ENCODE data around the gene PSIP1. TPM values are rescaled to one million over a fixed set of nuclear protein-coding genes. Genes with fewer than 3 reads are reported as not detected.

The PSIP1 gene
- total RNA-seq, 2 donors from 2014 or later: 23.6 to 29.1 TPM

- DNase-seq: peak; percentile 54
- intact Hi-C loops (cut with DNase I): loop anchor here in 1 of 2 donors (2.0 to 10.0 kb wide), 2 partner anchors 43 to 95 kb away; partner anchors contain the start of gene CCDC171
Measured at GRCh38 chr9:15509931-15510788, 610 bp downstream of the PSIP1 start.

DNA sequence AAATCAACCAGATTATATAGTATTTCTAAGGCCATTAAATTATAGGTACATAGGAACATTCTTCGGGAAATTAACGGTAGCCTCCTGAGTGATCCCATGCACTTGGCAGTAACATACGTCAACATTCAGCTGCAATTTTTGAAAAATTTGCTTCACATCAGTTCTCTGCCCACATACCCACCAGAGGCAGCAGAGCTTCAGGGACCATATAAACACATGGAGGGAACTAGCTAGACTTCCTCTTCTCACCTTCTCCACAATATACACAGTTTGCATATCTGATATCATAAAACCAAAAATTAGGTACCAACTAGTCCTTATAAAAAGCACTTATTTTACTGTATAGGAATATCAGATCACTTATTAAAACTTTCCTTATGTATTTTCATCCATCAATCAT is 4.8 kb downstream of the PSIP1 start:
- intact Hi-C loops (cut with DNase I): loop anchor here in 1 of 2 donors (10.0 kb wide), 1 partner anchor 99 kb away; no protein-coding TSS in a partner anchor
- DNase-seq: no peak
- no peak for ATAC-seq

More at GRCh38 chr9:15509931-15510788, 610 bp downstream of the PSIP1 start:
- peak; percentile 79 to 85 for ATAC-seq

- intact Hi-C loops (cut with DNase I): loop anchor here in 1 of 2 donors (10.0 kb wide), 1 partner anchor 103 kb away; no protein-coding TSS in a partner anchor
- ATAC-seq (no peak), DNase-seq (no peak)
Measured at GRCh38 chr9:15501803-15502202, 9.0 kb downstream of the PSIP1 start.

GRCh38 chr9:15501179-15501578 is 9.6 kb downstream of the PSIP1 start:
- intact Hi-C loops (cut with DNase I): loop anchor here in 1 of 2 donors (10.0 kb wide), 1 partner anchor 104 kb away; no protein-coding TSS in a partner anchor
- DNase-seq (no peak), ATAC-seq (no peak)

DNA sequence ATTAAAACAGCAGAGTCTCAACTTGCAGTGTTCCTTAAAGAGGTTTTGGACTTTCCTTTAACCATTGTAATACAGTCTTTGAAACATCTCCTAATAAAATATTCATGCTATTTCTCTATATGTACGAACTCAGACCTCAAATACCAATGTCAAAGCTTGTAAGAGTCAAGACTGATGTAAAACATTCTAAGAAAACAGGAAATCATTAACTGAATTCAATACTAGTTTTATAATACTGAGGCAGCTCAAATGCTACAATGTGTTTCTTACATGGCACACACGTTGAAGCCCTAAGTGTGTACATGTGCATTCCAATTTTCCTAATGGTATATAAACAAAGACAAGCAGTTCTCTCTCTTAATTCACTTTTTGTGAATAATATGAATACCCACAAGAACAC is 11.6 kb downstream of the PSIP1 start:
- intact Hi-C loops (cut with DNase I): no loop called here
- no peak for DNase-seq
- no peak for ATAC-seq

DNA sequence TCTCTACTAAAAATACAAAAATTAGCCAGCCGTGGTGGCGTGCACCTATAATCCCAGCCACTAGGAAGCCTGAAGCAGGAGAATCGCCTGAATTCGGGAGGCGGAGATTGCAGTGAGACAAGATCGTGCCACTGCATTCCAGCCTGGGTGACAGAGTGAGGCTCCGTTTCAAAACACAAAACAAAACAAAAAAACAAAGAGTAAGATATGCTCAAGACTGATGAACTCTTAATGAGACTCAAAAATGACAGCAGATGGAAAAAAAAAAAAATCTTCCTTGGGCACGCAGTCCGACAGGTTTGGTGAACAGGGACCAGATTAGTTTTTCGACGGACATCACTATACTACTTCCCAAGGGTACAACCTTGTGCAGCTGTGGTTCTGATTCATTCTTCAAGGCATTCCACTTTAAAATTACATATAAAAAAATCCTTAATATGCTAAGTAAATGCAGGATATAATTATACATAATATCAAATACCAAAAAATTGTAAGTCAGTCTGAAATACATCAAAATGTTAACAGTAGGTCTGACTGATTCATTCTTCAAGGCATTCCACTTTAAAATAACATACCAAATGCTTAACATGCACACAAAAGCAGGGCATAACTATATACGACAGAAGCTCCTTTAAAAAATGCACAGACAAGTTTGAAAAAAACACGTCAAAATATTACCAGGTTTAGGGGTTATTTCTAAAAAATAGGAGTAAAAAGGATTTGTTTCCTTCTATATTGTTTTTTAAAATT is 12.3 kb downstream of the PSIP1 start:
- ATAC-seq (no peak), DNase-seq (no peak)
- intact Hi-C loops (cut with DNase I): no loop called here

DNA sequence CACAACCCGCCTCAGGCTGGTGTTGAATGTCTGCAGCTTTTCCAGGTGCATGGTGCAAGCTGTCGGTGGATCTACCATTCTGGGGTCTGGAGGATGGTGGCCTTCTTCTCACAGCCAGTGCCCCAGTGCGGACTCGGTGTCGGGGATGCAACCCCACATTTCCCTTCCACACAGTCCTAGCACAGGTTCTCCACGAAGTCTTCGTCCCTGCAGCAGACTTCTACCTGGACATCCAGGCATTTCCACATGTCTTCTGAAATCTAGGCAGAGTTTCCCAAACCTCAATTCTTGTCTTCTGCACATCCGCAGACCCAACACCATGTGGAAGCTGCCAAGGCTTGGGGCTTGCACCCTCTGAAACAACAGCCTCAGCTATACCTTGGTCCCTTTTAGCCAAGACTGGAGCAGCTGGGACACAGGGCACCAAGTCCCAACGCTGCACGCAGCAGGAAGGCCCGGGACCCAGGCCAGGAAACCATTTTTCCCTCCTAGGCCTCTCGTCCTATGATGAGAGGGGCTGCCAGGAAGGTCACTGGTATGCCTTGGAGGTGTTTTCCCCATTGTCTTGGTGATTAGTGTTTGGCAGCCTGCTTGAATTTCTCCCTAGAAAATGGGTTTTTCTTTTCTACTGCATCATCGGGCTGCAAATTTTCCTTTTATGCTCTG is 18.2 kb downstream of the PSIP1 start:
- DNase-seq: no peak
- ATAC-seq: no peak
- intact Hi-C loops (cut with DNase I): no loop called here

- intact Hi-C loops (cut with DNase I): no loop called here
- ATAC-seq (no peak), DNase-seq (no peak)
Measured at GRCh38 chr9:15491950-15492349, 18.8 kb downstream of the PSIP1 start.

GRCh38 chr9:15485836-15486666 is 24.7 kb downstream of the PSIP1 start:
- intact Hi-C loops (cut with DNase I): no loop called here
- ATAC-seq: no peak
- DNase-seq: no peak

DNA sequence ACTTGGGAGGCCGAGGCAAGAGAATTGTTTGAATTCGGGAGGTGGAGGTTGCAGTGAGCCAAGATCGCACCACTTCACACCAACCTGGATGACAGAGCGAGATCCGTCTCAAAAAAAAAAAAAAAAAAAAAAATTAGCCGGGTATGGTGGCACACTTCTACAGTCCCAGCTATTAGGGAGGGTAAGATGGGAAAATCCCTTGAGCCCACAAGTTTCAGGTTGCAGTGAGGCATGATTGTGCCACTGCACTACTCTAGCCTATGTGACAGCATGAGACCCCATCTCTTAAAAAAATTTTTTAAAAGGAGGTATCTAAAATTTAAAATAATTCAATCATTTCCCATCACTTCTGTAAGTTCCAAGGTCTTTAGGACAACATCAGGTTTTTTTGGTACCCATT is 26.0 kb downstream of the PSIP1 start:
- intact Hi-C loops (cut with DNase I): no loop called here
- DNase-seq (no peak), ATAC-seq (no peak)

GRCh38 chr9:15482146-15482545 is 28.6 kb downstream of the PSIP1 start:
- intact Hi-C loops (cut with DNase I): no loop called here
- DNase-seq (no peak), ATAC-seq (no peak)

GRCh38 chr9:15480028-15480427 is 30.7 kb downstream of the PSIP1 start:
- ATAC-seq: no peak
- intact Hi-C loops (cut with DNase I): no loop called here
- no peak for DNase-seq

DNA sequence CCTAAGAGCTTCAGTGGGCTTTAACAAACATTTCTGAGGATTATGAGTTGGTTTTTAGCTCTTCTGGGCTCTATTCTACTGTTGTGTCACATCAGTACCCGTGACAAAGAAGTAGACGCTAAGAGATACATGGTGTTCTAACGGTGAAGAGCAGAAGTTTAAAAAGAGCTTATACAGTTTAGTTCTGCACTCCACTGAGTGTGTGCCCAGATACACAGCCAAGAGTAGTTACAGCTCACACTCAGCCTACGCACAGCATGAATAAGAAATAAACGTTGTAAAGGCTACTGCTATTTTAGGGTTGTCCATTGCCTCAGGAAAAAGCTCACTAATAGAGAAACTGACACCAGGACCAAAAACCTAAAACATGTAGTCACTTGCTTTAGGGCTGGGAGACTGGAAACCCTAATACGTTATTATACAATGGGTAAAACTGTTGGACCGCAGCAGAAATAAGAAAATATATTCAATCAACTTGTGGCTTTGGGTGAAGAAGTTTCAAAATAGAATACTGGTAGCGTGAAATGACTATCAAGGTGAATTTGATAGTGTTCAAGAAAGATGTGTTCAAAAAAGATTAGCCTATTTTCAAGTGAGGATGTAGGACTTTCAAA is 34.7 kb downstream of the PSIP1 start:
- intact Hi-C loops (cut with DNase I): no loop called here
- no peak for ATAC-seq
- no peak for DNase-seq

DNA sequence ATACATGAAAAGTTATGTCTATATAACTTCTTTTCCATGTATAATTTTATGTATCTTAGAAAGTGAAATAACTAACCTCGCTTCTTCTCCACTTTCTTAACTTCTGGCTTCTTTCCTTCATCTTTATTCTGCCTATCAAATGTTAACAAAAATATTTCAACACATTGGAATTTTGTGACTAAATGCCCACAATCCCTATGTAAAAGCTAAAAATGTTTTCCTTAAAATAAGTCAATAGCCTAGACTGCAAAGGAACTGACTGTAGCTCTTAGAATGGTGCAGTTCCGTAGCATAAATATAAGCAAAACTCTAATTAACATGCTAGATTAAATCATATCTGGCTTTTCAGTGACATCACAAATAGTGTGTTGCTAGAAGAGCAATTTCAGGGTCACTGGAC is 40.9 kb downstream of the PSIP1 start:
- intact Hi-C loops (cut with DNase I): no loop called here
- ATAC-seq (no peak), DNase-seq (no peak)

GRCh38 chr9:15469406-15469805 is 41.4 kb downstream of the PSIP1 start:
- ATAC-seq: no peak
- no peak for DNase-seq
- intact Hi-C loops (cut with DNase I): no loop called here

GRCh38 chr9:15468145-15468544 is 42.6 kb downstream of the PSIP1 start:
- intact Hi-C loops (cut with DNase I): no loop called here
- DNase-seq (no peak), ATAC-seq (no peak)

- no peak for DNase-seq
- intact Hi-C loops (cut with DNase I): no loop called here
- ATAC-seq: no peak
Measured at GRCh38 chr9:15461601-15462000, 49.2 kb downstream of the PSIP1 start.

DNA sequence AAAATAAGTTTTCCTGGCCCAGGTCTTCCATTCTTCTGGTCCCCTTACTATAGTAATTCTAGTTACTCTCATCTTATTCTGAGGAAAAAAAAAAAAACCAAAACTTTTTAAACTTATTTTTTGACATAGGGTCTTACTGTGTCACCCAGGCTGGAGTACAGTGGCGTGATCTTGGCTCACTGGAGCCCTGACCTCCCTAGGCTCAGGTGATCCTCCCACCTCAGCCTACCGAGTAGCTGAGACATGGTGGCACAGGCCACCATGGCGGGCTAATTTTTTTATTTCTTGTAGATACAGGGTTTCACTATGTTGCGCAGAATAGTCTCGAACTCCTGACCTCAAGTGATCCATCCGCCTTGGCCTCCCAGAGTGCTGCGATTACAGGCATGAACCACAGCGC is 49.7 kb downstream of the PSIP1 start:
- intact Hi-C loops (cut with DNase I): no loop called here
- DNase-seq (no peak), ATAC-seq (no peak)

Data from left cardiac atrium (tissue), 4 donors.